SU-DHL-6 (cell line): ENCODE data around the gene TMEM127.

Source experiments
- H2AFZ ChIP-seq: fragments of 200-600 bp; sonication (generic); 2 replicates; pipeline ENCODE4 v1.6.1; 2014; ENCODE audit warnings: low read depth, mild to moderate bottlenecking, moderate library complexity, mixed read lengths, antibody characterized with exemption, low read length; ENCODE audit not compliant: severe bottlenecking
- H3F3A ChIP-seq: fragments of 200-600 bp; shearing (Covaris generic); 2 replicates; pipeline ENCODE4 v1.6.0; 2016; ENCODE audit warnings: antibody characterized with exemption, mild to moderate bottlenecking; ENCODE audit not compliant: insufficient read depth
- H3K27ac ChIP-seq: fragments of 200-600 bp; sonication (generic); 2 replicates; pipeline ENCODE4 v1.5.1; 2016; ENCODE audit warnings: low read depth, mild to moderate bottlenecking, low read length, moderate library complexity, mixed read lengths
- H3K27me3 ChIP-seq: fragments of 200-600 bp; sonication (generic), shearing (Covaris generic); 2 replicates; pipeline ENCODE4 v1.6.0; 2014; ENCODE audit warnings: mild to moderate bottlenecking, low read length
- H3K36me3 ChIP-seq: fragments of 200-600 bp; sonication (generic); 2 replicates; pipeline ENCODE4 v1.6.1; 2014; ENCODE audit warnings: mild to moderate bottlenecking, low read length, mixed read lengths
- H3K4me2 ChIP-seq: fragments of 300-600, 200-600 bp; shearing (Covaris generic), sonication (generic); 2 replicates; pipeline ENCODE4 v1.6.0; 2014; ENCODE audit warnings: low read length, low read depth, mild to moderate bottlenecking; ENCODE audit not compliant: poor library complexity, severe bottlenecking
- H3K4me3 ChIP-seq: fragments of 200-600 bp; sonication (generic); 2 replicates; pipeline ENCODE4 v1.5.1; 2014; ENCODE audit warnings: antibody characterized with exemption, low read length, mild to moderate bottlenecking, mixed read lengths; ENCODE audit not compliant: insufficient read depth, poor library complexity, severe bottlenecking
- H3K79me2 ChIP-seq: fragments of 200-600 bp; sonication (generic); 2 replicates; pipeline ENCODE4 v1.6.1; 2014; ENCODE audit warnings: mild to moderate bottlenecking, low read length, moderate library complexity; ENCODE audit not compliant: insufficient read depth
- H3K9ac ChIP-seq: fragments of 200-600 bp; sonication (generic); 2 replicates; pipeline ENCODE4 v1.7.0; 2014; ENCODE audit warnings: mild to moderate bottlenecking, low read length
- H3K9me2 ChIP-seq: fragments of 200-600 bp; sonication (generic); replicated peaks from 2 replicates; pipeline ENCODE4 v1.6.1; 2014; ENCODE audit warnings: low read length; ENCODE audit not compliant: insufficient read depth
- H3K9me3 ChIP-seq: fragments of 200-600 bp; sonication (generic); 2 replicates; pipeline ENCODE4 v1.6.1; 2014; ENCODE audit warnings: low read length, mixed read lengths; ENCODE audit not compliant: insufficient read depth
- H4K20me1 ChIP-seq: fragments of 200-600 bp; sonication (generic); 2 replicates; pipeline ENCODE4 v1.6.1; 2014; ENCODE audit warnings: low read depth, mild to moderate bottlenecking, antibody characterized with exemption, low read length, moderate library complexity, mixed read lengths
- CTCF ChIP-seq: fragments of 200-600 bp; sonication (generic); IDR thresholded peaks from one replicate; pipeline ENCODE4 v1.5.1; 2017; ENCODE audit warnings: antibody characterized with exemption, mild to moderate bottlenecking, low read length, moderate library complexity; ENCODE audit not compliant: insufficient read depth, poor library complexity, severe bottlenecking
- EZH2phosphoT487 ChIP-seq: fragments of 200-600 bp; sonication (generic), shearing (Covaris generic); conservative IDR thresholded peaks from 2 replicates; pipeline ENCODE4 v1.6.1; 2018; ENCODE audit warnings: mild to moderate bottlenecking, antibody characterized with exemption, low read length, moderate library complexity, mixed read lengths

Gene TMEM127

DNA sequence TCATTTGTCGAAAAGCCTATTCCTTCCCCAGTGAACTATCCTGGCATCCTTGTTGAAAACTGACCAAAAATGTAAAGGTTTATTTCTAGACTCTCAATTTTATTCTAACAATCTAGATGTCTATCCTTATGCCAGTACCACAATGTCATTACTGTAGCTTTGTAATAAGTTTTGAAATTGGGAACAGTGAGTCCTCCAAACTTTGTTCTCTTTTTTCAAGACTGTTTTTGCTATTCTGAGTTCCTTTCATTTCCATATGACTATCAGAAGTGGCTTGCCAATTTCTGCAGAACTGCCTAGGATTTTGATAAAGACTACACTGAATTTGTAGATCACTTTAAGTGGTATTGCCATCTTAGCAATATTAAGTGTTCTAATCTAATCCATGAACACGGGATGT, 66.9 kb downstream of the TMEM127 start:
- peaks cover 53% of the 10 kb centered on the region for H4K20me1 ChIP-seq
- H3K4me2 ChIP-seq: no peak overlapping the region
- H3K9ac ChIP-seq: no peak overlapping the region
- H3K27me3 ChIP-seq: no peaks in the 10 kb centered on the region
- peaks cover 30% of the 10 kb centered on the region; the same call in 1 of the 2 replicates for H3K36me3 ChIP-seq
- H3K27ac ChIP-seq: no peak overlapping the region
- H3K9me3 ChIP-seq: no peaks in the 10 kb centered on the region
- H3K79me2 ChIP-seq: peaks cover 99% of the 10 kb centered on the region
- H3K4me3 ChIP-seq: no peak overlapping the region
- no peak for TF ChIP-seq EZH2phosphoT487
- no peak for TF ChIP-seq CTCF
- no peak overlapping the region for H2AFZ ChIP-seq
- no peaks in the 10 kb centered on the region for H3K9me2 ChIP-seq
- H3F3A ChIP-seq: peaks cover 21% of the 10 kb centered on the region
